SK-N-SH treated with all-trans-retinoic acid at 6 μM for 48 hours (cell line): Measurements from ENCODE around the gene SMYD3.

Experiments
- ATAC-seq: fragments of 200-7000 bp; cut with Tn5 transposase; 3 replicates; pipeline ENCODE4 v1.9.1; 2020; ENCODE audit warnings: mild to moderate bottlenecking, moderate library complexity
- ARNTL ChIP-seq: fragments of 450-650 bp; formaldehyde crosslinking; IDR thresholded peaks from 2 replicates; pipeline ENCODE4 v1.5.0; 2020; ENCODE audit warnings: low read depth, mild to moderate bottlenecking, moderate library complexity, borderline replicate concordance
- BACH2 ChIP-seq: fragments of 250-450 bp; sonication (Bioruptor Pico); IDR thresholded peaks from 2 replicates; pipeline ENCODE4 v1.9.0; 2021; ENCODE audit warnings: mild to moderate bottlenecking, borderline replicate concordance
- CSDC2 ChIP-seq: fragments of 250-450 bp; sonication (Bioruptor Pico); IDR thresholded peaks from 2 replicates; pipeline ENCODE4 v1.5.0; 2020; ENCODE audit warnings: mild to moderate bottlenecking, moderate library complexity
- ESRRG ChIP-seq: fragments of 250-450 bp; sonication (Bioruptor Pico); IDR thresholded peaks from 2 replicates; pipeline ENCODE4 v1.6.1; 2021; ENCODE audit warnings: mild to moderate bottlenecking
- GLIS3 ChIP-seq: fragments of 250-450 bp; sonication (Bioruptor Pico); IDR thresholded peaks from 2 replicates; pipeline ENCODE4 v1.5.0; 2020; ENCODE audit warnings: mild to moderate bottlenecking, moderate library complexity
- ISL1 ChIP-seq: fragments of 250-450 bp; sonication (Bioruptor Pico); IDR thresholded peaks from 2 replicates; pipeline ENCODE4 v2.1.2; 2022; ENCODE audit warnings: mild to moderate bottlenecking, moderate library complexity
- OSR1 ChIP-seq: fragments of 250-450 bp; sonication (Bioruptor Pico); IDR thresholded peaks from 2 replicates; pipeline ENCODE4 v1.8.0; 2022; ENCODE audit warnings: moderate library complexity, mild to moderate bottlenecking, inconsistent platforms
- PPARA ChIP-seq: fragments of 250-450 bp; sonication (Bioruptor Pico); IDR thresholded peaks from 2 replicates; pipeline ENCODE4 v1.5.0; 2020; ENCODE audit warnings: mild to moderate bottlenecking, borderline replicate concordance
- RARB ChIP-seq: fragments of 250-450 bp; sonication (Bioruptor Pico); IDR thresholded peaks from 2 replicates; pipeline ENCODE4 v1.8.0; 2021; ENCODE audit warnings: mild to moderate bottlenecking, moderate library complexity
- SNAI2 ChIP-seq: fragments of 250-450 bp; sonication (Bioruptor Pico); IDR thresholded peaks from 2 replicates; pipeline ENCODE4 v1.5.0; 2020; ENCODE audit warnings: mild to moderate bottlenecking, moderate library complexity
- TOX ChIP-seq: fragments of 250-450 bp; sonication (Bioruptor Pico); IDR thresholded peaks from 2 replicates; pipeline ENCODE4 v1.8.0; 2021; ENCODE audit warnings: mild to moderate bottlenecking, moderate library complexity, borderline replicate concordance
- ZC3H10 ChIP-seq: fragments of 250-450 bp; sonication (Bioruptor Pico); IDR thresholded peaks from 2 replicates; pipeline ENCODE4 v1.5.1; 2021; ENCODE audit warnings: mild to moderate bottlenecking, moderate library complexity
- ZFP3 ChIP-seq: fragments of 250-450 bp; sonication (Bioruptor Pico); IDR thresholded peaks from 2 replicates; pipeline ENCODE4 v1.5.0; 2020; ENCODE audit warnings: mild to moderate bottlenecking, moderate library complexity
- ZFP30 ChIP-seq: fragments of 450-650 bp; formaldehyde crosslinking; IDR thresholded peaks from 2 replicates; pipeline ENCODE4 v1.5.0; 2022; ENCODE audit warnings: mild to moderate bottlenecking, moderate library complexity
- ZNF565 ChIP-seq: fragments of 450-650 bp; formaldehyde crosslinking; conservative IDR thresholded peaks from 2 replicates; pipeline ENCODE4 v1.5.0; 2020; ENCODE audit warnings: low read depth, mild to moderate bottlenecking, moderate library complexity
- ZNF70 ChIP-seq: fragments of 450-650 bp; formaldehyde crosslinking; IDR thresholded peaks from 2 replicates; pipeline ENCODE4 v1.5.0; 2020; ENCODE audit warnings: mild to moderate bottlenecking, moderate library complexity
- ZNF8 ChIP-seq: fragments of 450-650 bp; formaldehyde crosslinking; IDR thresholded peaks from 2 replicates; pipeline ENCODE4 v1.5.0; 2020; ENCODE audit warnings: mild to moderate bottlenecking, moderate library complexity
- TF ChIP-seq, protein P1 (sequence below): fragments of 250-450 bp; sonication (Bioruptor Pico); IDR thresholded peaks from 2 replicates; pipeline ENCODE4 v1.5.1; 2021; ENCODE audit warnings: mild to moderate bottlenecking, moderate library complexity
- TF ChIP-seq, protein P2 (sequence below): fragments of 250-450 bp; sonication (Bioruptor Pico); IDR thresholded peaks from 2 replicates; pipeline ENCODE4 v1.5.1; 2020; ENCODE audit warnings: low read depth, mild to moderate bottlenecking, moderate library complexity
- TF ChIP-seq, protein P3 (sequence below): fragments of 250-450 bp; sonication (Bioruptor Pico); IDR thresholded peaks from 2 replicates; pipeline ENCODE4 v1.8.0; 2021; ENCODE audit warnings: low read depth, mild to moderate bottlenecking, moderate library complexity, borderline replicate concordance
- TF ChIP-seq, protein P4 (sequence below): fragments of 250-450 bp; sonication (Bioruptor Pico); IDR thresholded peaks from 2 replicates; pipeline ENCODE4 v1.5.0; 2020; ENCODE audit warnings: mild to moderate bottlenecking, moderate library complexity

The SMYD3 gene

DNA sequence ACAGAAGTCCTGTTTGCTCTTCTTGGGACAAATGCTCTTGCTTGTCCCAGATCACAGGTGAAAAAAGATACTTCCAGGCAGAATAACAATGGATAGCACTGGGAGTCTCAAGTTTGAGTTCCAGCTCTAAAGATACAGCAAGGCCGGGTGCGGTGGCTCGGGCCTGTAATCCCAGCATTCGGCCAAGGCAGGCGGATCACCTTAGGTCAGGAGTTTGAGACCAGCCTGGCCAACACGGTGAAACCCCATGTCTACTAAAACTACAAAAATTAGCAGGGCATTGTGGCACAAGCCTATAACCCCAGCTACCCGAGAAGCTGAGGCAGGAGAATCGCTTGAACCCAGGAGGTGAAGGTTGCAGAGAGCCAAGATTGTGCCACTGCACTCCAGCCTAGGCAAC, 337.6 kb downstream of the SMYD3 start (continued):
- TF ChIP-seq, protein P1, sequence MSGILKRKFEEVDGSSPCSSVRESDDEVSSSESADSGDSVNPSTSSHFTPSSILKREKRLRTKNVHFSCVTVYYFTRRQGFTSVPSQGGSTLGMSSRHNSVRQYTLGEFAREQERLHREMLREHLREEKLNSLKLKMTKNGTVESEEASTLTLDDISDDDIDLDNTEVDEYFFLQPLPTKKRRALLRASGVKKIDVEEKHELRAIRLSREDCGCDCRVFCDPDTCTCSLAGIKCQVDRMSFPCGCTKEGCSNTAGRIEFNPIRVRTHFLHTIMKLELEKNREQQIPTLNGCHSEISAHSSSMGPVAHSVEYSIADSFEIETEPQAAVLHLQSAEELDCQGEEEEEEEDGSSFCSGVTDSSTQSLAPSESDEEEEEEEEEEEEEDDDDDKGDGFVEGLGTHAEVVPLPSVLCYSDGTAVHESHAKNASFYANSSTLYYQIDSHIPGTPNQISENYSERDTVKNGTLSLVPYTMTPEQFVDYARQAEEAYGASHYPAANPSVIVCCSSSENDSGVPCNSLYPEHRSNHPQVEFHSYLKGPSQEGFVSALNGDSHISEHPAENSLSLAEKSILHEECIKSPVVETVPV (CRISPR knock-in tag): no peak
- TF ChIP-seq SNAI2 (CRISPR knock-in tag) (no peak), ZNF8 (CRISPR knock-in tag) (no peak)
- TF ChIP-seq, all 23 proteins: peak for 0

DNA sequence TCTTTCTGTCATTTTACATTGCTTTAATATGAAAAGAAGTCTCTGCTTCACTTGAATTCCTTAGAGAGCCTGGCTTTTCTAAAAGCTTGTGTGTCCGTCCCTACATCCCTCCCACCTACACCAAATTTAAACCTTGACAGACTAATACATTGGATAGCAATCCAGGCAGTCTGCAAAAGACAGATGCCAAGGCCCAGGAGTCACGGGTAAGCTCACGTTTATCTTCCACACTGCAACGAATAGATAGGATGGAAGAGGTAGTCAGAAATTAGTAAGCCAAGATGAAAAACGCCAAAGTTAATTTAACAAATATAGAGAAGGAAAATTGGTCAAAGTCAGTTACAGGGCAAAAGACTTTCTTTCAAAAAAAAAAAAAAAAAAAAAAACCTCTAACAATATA, 338.1 kb downstream of the SMYD3 start:
- ATAC-seq: no peak
- TF ChIP-seq OSR1 (CRISPR knock-in tag) (no peak), TOX (no peak), ZFP3 (CRISPR knock-in tag) (no peak), BACH2 (CRISPR knock-in tag) (no peak), ZFP30 (no peak), ARNTL (CRISPR knock-in tag) (no peak), RARB (CRISPR knock-in tag) (no peak), ZNF70 (CRISPR knock-in tag) (no peak), PPARA (no peak), ESRRG (CRISPR knock-in tag) (no peak), ZNF565 (no peak), CSDC2 (CRISPR knock-in tag) (no peak), GLIS3 (CRISPR knock-in tag) (no peak), ZC3H10 (CRISPR knock-in tag) (no peak), ZNF8 (CRISPR knock-in tag) (no peak)
- TF ChIP-seq, protein P2, sequence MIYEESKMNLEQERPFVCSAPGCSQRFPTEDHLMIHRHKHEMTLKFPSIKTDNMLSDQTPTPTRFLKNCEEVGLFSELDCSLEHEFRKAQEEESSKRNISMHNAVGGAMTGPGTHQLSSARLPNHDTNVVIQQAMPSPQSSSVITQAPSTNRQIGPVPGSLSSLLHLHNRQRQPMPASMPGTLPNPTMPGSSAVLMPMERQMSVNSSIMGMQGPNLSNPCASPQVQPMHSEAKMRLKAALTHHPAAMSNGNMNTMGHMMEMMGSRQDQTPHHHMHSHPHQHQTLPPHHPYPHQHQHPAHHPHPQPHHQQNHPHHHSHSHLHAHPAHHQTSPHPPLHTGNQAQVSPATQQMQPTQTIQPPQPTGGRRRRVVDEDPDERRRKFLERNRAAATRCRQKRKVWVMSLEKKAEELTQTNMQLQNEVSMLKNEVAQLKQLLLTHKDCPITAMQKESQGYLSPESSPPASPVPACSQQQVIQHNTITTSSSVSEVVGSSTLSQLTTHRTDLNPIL (CRISPR knock-in tag): no peak
- TF ChIP-seq, protein P3, sequence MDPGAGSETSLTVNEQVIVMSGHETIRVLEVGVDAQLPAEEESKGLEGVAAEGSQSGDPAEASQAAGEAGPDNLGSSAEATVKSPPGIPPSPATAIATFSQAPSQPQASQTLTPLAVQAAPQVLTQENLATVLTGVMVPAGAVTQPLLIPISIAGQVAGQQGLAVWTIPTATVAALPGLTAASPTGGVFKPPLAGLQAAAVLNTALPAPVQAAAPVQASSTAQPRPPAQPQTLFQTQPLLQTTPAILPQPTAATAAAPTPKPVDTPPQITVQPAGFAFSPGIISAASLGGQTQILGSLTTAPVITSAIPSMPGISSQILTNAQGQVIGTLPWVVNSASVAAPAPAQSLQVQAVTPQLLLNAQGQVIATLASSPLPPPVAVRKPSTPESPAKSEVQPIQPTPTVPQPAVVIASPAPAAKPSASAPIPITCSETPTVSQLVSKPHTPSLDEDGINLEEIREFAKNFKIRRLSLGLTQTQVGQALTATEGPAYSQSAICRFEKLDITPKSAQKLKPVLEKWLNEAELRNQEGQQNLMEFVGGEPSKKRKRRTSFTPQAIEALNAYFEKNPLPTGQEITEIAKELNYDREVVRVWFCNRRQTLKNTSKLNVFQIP (CRISPR knock-in tag): no peak
- TF ChIP-seq, protein P4, sequence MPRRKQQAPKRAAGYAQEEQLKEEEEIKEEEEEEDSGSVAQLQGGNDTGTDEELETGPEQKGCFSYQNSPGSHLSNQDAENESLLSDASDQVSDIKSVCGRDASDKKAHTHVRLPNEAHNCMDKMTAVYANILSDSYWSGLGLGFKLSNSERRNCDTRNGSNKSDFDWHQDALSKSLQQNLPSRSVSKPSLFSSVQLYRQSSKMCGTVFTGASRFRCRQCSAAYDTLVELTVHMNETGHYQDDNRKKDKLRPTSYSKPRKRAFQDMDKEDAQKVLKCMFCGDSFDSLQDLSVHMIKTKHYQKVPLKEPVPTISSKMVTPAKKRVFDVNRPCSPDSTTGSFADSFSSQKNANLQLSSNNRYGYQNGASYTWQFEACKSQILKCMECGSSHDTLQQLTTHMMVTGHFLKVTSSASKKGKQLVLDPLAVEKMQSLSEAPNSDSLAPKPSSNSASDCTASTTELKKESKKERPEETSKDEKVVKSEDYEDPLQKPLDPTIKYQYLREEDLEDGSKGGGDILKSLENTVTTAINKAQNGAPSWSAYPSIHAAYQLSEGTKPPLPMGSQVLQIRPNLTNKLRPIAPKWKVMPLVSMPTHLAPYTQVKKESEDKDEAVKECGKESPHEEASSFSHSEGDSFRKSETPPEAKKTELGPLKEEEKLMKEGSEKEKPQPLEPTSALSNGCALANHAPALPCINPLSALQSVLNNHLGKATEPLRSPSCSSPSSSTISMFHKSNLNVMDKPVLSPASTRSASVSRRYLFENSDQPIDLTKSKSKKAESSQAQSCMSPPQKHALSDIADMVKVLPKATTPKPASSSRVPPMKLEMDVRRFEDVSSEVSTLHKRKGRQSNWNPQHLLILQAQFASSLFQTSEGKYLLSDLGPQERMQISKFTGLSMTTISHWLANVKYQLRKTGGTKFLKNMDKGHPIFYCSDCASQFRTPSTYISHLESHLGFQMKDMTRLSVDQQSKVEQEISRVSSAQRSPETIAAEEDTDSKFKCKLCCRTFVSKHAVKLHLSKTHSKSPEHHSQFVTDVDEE: no peak

DNA sequence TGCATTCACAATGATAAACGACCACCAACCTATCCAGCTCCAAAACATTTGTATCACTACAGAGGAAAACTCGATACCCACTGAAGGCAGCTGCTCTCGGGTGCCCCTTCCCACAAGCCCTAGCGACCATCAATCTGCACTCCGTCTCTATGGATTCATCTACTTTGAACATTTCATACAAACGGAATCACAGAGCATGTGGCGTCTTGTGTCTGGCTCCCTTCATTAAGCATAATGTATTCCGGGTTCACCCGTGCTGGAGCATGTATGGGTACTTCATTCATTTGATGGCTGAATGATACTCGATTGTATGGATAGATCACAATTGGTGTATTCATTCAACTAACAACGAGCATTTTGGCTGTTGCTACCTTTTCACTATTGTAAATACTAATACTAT, 340.2 kb downstream of the SMYD3 start:
- no peak for ATAC-seq
- TF ChIP-seq ZFP30: no peak

DNA sequence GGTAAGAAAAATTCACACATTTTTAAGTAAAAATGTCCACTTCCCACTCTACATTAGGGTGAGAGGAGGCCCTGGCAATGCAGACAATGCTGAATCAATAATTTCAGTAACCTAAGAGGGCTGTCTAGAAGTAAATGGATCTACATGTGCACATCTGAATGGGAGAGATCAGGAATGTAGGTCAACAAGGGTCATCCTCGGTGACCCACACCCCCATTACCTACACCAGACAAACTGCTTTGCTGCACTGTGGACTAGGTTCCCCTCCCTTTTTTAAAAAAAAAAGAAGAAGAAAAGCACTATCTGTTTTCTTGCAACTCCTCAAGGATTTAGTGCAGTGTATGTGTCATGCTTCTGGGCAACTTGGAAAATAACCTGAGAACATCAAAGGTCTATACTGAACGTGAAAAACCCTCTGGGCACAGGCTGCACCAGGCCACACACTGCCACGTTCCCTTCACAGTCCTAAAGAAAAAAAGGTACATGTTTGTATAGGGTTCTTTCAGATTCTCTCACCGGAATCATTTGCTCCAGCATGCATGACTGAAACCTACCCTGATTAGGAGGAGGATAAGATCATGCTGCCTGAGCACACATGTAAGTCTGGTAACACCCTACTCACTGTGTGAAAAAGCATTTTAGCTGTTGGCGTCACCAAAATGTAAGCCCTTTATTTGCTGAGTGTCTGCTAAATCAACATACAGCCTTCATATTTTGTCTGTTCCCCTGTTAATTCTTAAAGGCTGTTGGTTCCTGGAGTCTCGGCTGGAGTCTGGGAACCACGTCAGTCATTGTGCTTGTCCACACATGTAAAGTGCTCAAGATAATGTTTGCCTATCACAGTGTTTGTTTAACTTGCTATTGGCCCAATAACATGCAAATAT, 341.0 kb downstream of the SMYD3 start:
- no peak for ATAC-seq
- TF ChIP-seq CSDC2 (CRISPR knock-in tag): no peak
- no peak for TF ChIP-seq ZFP30
- no peak for TF ChIP-seq BACH2 (CRISPR knock-in tag)
- TF ChIP-seq, protein P2 (CRISPR knock-in tag): no peak
- TF ChIP-seq ISL1 (CRISPR knock-in tag): no peak
- no peak for TF ChIP-seq TOX
- TF ChIP-seq ZFP3 (CRISPR knock-in tag): no peak
- TF ChIP-seq, protein P4: no peak
- TF ChIP-seq, protein P3 (CRISPR knock-in tag): no peak
- TF ChIP-seq SNAI2 (CRISPR knock-in tag): no peak
- TF ChIP-seq ZC3H10 (CRISPR knock-in tag): no peak
- TF ChIP-seq ARNTL (CRISPR knock-in tag): no peak
- no peak for TF ChIP-seq GLIS3 (CRISPR knock-in tag)
